Loucy (cell line): ENCODE data around the gene CUX1.

Source experiments
- H2AFZ ChIP-seq: fragments of 200-600 bp; sonication (generic); 2 replicates; pipeline ENCODE4 v1.6.0; 2016; ENCODE audit warnings: antibody characterized with exemption, mild to moderate bottlenecking, low read length, moderate library complexity
- H3F3A ChIP-seq: fragments of 200-600 bp; 2 replicates; pipeline ENCODE4 v1.6.0; 2016; ENCODE audit warnings: antibody characterized with exemption, low read depth, mild to moderate bottlenecking
- H3K27me3 ChIP-seq: fragments of 200-600 bp; sonication (generic); 2 replicates; pipeline ENCODE4 v1.6.1; 2014; ENCODE audit warnings: low read length, mild to moderate bottlenecking; ENCODE audit not compliant: insufficient read depth, poor library complexity, severe bottlenecking
- H3K36me3 ChIP-seq: fragments of 200-600 bp; sonication (generic); 2 replicates; pipeline ENCODE4 v1.6.1; 2016; ENCODE audit warnings: low read length; ENCODE audit not compliant: insufficient read depth
- H3K4me1 ChIP-seq: fragments of 200-600 bp; sonication (generic); 2 replicates; pipeline ENCODE4 v1.5.1; 2014; ENCODE audit warnings: low read length, mild to moderate bottlenecking; ENCODE audit not compliant: insufficient read depth, poor library complexity, severe bottlenecking
- H3K4me2 ChIP-seq: fragments of 200-600 bp; sonication (generic); 2 replicates; pipeline ENCODE4 v1.6.0; 2014; ENCODE audit warnings: antibody characterized with exemption, low read length, low read depth, mild to moderate bottlenecking; ENCODE audit not compliant: poor library complexity, severe bottlenecking
- H3K4me3 ChIP-seq: fragments of 200-600 bp; sonication (generic); 2 replicates; pipeline ENCODE4 v1.5.1; 2014; ENCODE audit warnings: low read length, mild to moderate bottlenecking, mixed read lengths; ENCODE audit not compliant: poor library complexity, severe bottlenecking
- H3K79me2 ChIP-seq: fragments of 200-600 bp; sonication (generic); 2 replicates; pipeline ENCODE4 v1.6.1; 2014; ENCODE audit warnings: low read length; ENCODE audit not compliant: insufficient read depth
- H3K9ac ChIP-seq: fragments of 200-600 bp; sonication (generic); 2 replicates; pipeline ENCODE4 v1.6.0; 2014; ENCODE audit warnings: mild to moderate bottlenecking, low read depth, low read length, moderate library complexity; ENCODE audit not compliant: poor library complexity, severe bottlenecking
- H3K9me2 ChIP-seq: fragments of 200-600 bp; sonication (generic); replicated peaks from 2 replicates; pipeline ENCODE4 v1.6.1; 2016; ENCODE audit warnings: low read depth, low read length, mixed read lengths
- H3K9me3 ChIP-seq: fragments of 200-600 bp; sonication (generic); 2 replicates; pipeline ENCODE4 v1.6.1; 2014; ENCODE audit warnings: mild to moderate bottlenecking, antibody characterized with exemption, low read length, low read depth; ENCODE audit not compliant: insufficient read depth
- H4K20me1 ChIP-seq: fragments of 200-600 bp; sonication (generic); 2 replicates; pipeline ENCODE4 v1.6.0; 2014; ENCODE audit warnings: antibody characterized with exemption, low read length, mild to moderate bottlenecking; ENCODE audit not compliant: insufficient read depth, poor library complexity, severe bottlenecking
- EZH2phosphoT487 ChIP-seq: fragments of 200-600 bp; IDR thresholded peaks from 2 replicates; pipeline ENCODE4 v1.6.1; 2018; ENCODE audit warnings: antibody characterized with exemption, mild to moderate bottlenecking, moderate library complexity, borderline replicate concordance
- TF ChIP-seq, protein P1 (sequence below): fragments of 200-600 bp; sonication (generic); conservative IDR thresholded peaks from 2 replicates; pipeline ENCODE4 v1.5.1; 2014; ENCODE audit warnings: mild to moderate bottlenecking, antibody characterized with exemption, low read length

CUX1 gene

DNA sequence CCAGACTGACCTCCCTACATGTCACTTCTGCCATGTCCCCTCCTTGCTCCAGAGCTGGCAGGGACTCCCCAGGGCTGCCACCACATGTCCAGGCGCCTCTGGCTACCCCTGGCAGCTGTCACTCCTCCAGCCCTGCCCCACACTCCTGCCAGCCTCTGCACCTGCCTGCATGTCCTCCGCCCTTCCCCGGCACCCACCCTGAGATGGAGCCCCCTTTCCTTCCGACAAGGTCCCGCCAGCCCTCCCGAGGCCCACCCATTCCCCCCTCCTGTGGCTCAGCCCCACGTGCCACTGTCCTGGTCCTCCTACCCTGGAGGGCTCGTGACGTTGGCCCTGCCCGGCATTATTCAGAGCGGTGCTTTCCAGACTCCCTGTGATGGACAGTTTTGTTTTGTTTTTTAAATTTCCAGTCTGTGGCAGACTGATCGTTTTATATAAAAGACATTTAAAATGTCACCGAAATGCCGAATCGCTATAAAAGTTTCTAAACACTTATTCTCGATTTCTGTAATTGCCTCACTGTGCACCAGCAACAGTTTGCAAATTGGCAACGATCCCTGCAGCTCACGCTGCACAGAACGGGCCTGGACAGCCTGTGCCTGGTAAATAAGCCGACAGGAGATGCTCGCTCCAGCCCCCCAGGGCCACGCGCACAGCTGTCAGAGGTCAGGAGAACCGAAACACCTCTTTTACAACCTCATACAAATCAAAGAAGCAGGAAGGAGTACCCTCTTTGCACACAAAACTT, 358.2 kb downstream of the CUX1 start:
- H3K9me2 ChIP-seq: no peaks in the 10 kb centered on the region
- H3F3A ChIP-seq: no peaks in the 10 kb centered on the region
- no peaks in the 10 kb centered on the region for H4K20me1 ChIP-seq
- no peak for TF ChIP-seq EZH2phosphoT487
- TF ChIP-seq, protein P1, sequence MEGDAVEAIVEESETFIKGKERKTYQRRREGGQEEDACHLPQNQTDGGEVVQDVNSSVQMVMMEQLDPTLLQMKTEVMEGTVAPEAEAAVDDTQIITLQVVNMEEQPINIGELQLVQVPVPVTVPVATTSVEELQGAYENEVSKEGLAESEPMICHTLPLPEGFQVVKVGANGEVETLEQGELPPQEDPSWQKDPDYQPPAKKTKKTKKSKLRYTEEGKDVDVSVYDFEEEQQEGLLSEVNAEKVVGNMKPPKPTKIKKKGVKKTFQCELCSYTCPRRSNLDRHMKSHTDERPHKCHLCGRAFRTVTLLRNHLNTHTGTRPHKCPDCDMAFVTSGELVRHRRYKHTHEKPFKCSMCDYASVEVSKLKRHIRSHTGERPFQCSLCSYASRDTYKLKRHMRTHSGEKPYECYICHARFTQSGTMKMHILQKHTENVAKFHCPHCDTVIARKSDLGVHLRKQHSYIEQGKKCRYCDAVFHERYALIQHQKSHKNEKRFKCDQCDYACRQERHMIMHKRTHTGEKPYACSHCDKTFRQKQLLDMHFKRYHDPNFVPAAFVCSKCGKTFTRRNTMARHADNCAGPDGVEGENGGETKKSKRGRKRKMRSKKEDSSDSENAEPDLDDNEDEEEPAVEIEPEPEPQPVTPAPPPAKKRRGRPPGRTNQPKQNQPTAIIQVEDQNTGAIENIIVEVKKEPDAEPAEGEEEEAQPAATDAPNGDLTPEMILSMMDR: no peak
- no peaks in the 10 kb centered on the region for H3K27me3 ChIP-seq
- no peaks in the 10 kb centered on the region for H3K4me1 ChIP-seq
- no peak overlapping the region for H3K4me2 ChIP-seq
- no peak overlapping the region for H3K9ac ChIP-seq
- no peaks in the 10 kb centered on the region for H3K79me2 ChIP-seq
- H3K9me3 ChIP-seq: no peaks in the 10 kb centered on the region
- no peak overlapping the region for H3K4me3 ChIP-seq
- H3K36me3 ChIP-seq: peaks cover 67% of the 10 kb centered on the region; the same call in 1 of the 2 replicates
- no peak overlapping the region for H2AFZ ChIP-seq

DNA sequence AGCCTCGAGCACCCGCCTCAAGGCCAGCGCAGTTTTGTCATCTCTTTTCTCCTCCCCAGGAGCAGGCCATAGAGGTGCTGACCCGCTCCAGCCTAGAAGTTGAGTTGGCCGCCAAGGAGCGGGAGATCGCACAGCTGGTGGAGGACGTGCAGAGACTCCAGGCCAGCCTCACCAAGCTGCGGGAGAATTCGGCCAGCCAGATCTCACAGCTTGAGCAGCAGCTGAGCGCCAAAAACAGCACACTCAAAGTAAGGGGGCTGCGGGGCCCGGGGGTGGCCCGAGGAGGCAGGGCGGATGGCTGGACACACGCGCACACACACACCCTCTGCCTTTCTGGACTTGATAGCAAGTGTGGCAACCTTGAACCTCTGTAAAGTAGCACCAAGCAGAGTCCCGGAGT, 361.0 kb downstream of the CUX1 start:
- H3F3A ChIP-seq: no peaks in the 10 kb centered on the region
- no peak for TF ChIP-seq EZH2phosphoT487
- TF ChIP-seq, protein P1: no peak
- no peaks in the 10 kb centered on the region for H3K79me2 ChIP-seq
- H3K9me2 ChIP-seq: no peaks in the 10 kb centered on the region
- H4K20me1 ChIP-seq: no peaks in the 10 kb centered on the region
- H3K4me1 ChIP-seq: no peaks in the 10 kb centered on the region
- H3K36me3 ChIP-seq: peaks cover 60% of the 10 kb centered on the region; the same call in 1 of the 2 replicates
- H3K9ac ChIP-seq: no peak overlapping the region
- no peak overlapping the region for H3K4me2 ChIP-seq
- no peak overlapping the region for H3K4me3 ChIP-seq
- H2AFZ ChIP-seq: no peak overlapping the region
- no peaks in the 10 kb centered on the region for H3K27me3 ChIP-seq
- H3K9me3 ChIP-seq: no peaks in the 10 kb centered on the region

DNA sequence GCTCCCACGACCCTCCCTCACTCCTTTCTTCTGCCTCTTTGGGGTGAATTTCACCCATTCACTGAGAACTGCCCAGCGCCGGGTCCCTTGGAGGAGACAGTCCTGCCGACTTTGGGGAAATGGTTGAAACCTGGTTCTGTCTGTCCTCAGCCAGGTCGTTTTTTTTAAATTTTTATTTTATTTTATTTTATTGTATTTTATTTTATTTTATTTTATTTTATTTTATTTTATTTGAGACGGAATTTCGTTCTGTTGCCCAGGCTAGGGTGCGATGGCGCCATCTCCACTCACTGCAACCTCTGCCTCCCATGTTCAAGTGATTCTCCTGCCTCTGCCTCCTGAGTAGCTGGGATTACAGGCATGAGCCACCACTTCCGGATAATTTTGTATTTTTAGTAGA, 363.3 kb downstream of the CUX1 start:
- H3K27me3 ChIP-seq: no peaks in the 10 kb centered on the region
- TF ChIP-seq, protein P1: no peak
- no peak for TF ChIP-seq EZH2phosphoT487
- H3K9ac ChIP-seq: no peak overlapping the region
- H3K4me3 ChIP-seq: no peak overlapping the region
- no peaks in the 10 kb centered on the region for H3K9me2 ChIP-seq
- no peaks in the 10 kb centered on the region for H3K9me3 ChIP-seq
- no peaks in the 10 kb centered on the region for H3K4me1 ChIP-seq
- no peak overlapping the region for H2AFZ ChIP-seq
- H4K20me1 ChIP-seq: no peaks in the 10 kb centered on the region
- no peak overlapping the region for H3K4me2 ChIP-seq
- H3F3A ChIP-seq: no peaks in the 10 kb centered on the region
- no peaks in the 10 kb centered on the region for H3K79me2 ChIP-seq
- H3K36me3 ChIP-seq: peaks cover 65% of the 10 kb centered on the region; the same call in 1 of the 2 replicates
